CD4-positive, alpha-beta T cell treated with Interleukin-12 subunit alpha and Interleukin-12 subunit beta, for 1 hour (primary cell): ENCODE data around the gene FOXK1.
A peak's percentile ranks its signal among the peaks of the same experiment; 100 is the strongest.
"Not testable (repeated sequence)": the region's sequence is repeated elsewhere in the genome, so short reads cannot be mapped to it uniquely, and the experiment has no call there.

Source experiments
- DNase-seq: peaks from one replicate; pipeline ENCODE4 v3.0.0-alpha.2; 2020

Gene FOXK1

GRCh38 chr7:4667776-4668509, 14.2 kb upstream of the FOXK1 start:
- DNase-seq: no peak

DNA sequence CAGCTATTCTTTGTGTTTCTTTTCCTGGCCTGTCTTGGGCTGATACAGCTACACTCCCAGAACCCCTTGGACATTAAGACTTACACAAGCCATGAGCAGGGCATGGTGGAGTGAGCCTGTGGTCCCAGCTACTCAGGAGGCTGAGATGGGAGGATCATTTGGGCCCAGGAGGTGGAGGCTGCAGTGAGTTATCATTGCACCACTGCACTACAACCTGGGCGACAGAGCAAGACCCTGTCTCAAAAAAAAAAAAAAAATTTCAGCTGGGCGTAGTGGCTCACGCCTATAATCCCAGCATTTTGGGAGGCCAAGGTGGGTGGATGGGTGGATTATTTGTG, 13.6 kb upstream of the FOXK1 start:
- no peak for DNase-seq

DNA sequence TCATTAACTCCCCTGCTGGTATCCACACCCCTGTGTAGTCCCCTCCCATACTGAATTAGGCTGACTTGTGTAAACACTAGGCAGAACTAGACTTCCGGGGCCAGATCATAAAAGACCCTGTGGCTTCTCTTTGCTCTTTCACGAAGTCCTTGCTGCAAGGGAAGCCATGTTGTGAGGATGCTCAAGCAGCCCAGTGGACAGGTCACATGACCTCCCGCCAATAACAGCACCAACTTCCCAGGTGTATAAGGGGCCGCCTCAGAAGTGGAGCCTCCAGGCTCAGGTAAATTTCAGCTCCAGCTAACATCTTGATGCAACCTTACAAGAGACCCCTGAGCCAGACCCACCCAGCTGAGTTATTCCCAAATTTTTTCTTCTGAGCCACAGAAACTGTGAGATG, 11.3 kb upstream of the FOXK1 start:
- no peak for DNase-seq

DNA sequence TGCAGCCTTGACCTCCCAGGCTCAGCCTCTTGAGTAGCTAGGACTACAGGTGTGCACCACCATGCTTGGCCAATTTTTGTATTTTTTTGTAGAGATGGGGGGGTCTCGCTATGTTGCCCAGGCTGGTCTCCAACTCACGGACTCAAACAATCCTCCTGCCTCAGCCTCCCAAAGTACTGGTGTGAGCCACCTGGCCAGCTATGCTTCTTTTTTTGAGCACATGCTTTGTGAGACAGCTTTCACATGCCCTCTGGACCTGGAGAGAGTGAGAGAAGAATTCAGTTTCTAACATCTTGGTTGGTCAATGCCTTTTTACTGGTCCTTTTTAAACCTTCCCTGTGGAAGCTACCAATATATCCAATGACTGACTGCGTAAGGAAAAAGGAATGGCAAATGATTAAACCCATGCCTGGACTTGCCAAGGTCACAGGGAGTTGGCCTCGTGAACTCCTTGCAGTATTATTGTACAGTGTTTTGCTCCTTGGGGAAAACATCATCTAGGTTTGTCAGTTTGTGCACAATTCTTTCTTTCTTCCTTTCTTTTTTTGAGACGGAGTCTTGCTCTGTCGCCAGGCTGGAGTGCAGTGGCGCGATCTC, 6.2 kb upstream of the FOXK1 start:
- no peak for DNase-seq

- not testable (repeated sequence) for DNase-seq
Observed at GRCh38 chr7:4677518-4677917, 4.6 kb upstream of the FOXK1 start.

DNA sequence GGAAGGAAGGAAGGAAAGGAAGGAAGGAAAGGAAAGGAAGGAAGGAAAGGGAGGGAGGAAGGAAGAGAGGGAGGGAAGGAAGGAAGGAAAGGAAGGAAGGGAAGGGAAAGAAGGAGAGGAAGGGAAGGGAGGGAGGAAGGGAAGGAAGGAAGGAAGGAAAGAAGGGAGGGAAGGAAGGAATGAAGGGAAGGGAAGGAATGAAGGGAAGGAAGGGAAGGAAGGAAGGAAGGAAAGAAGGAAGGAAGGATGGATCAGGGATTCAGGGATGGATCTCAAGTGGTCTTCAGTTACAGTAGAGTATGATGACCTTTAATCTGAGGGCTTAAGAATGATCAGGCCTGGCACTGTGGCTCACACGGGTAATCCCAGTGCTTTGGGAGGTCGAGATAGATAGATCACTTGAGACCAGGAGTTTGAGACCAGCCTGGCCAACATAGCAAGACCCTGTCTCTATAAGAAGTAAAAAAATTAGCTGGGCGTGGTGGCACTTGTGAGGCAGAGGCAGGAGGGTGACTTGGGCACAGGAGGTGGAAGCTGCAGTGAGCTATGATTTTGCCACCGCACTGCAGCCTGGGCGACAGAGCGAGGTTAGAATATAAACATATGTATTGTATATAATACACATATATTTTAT, 760 bp upstream of the FOXK1 start:
- peak; percentile 14 for DNase-seq

DNA sequence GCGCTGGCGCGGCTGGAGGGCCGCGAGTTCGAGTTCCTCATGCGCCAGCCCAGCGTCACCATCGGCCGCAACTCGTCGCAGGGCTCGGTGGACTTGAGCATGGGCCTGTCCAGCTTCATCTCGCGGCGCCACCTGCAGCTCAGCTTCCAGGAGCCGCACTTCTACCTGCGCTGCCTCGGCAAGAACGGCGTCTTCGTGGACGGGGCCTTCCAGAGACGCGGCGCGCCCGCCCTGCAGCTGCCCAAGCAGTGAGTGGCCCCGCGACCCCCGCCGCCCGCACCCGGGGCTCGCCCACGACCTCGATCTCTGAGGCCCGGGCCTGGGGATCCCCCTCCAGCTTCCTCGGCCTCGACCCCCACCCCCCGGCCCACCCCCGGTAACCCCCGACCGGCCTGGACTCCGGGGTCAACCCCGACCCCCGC, 537 bp downstream of the FOXK1 start:
- peak; percentile 43 for DNase-seq

GRCh38 chr7:4683043-4683883, 1.2 kb downstream of the FOXK1 start:
- peak; percentile 32 for DNase-seq

GRCh38 chr7:4683884-4684565, 1.9 kb downstream of the FOXK1 start:
- peak; percentile 69 for DNase-seq

GRCh38 chr7:4684846-4685245, 2.8 kb downstream of the FOXK1 start:
- DNase-seq: no peak

DNA sequence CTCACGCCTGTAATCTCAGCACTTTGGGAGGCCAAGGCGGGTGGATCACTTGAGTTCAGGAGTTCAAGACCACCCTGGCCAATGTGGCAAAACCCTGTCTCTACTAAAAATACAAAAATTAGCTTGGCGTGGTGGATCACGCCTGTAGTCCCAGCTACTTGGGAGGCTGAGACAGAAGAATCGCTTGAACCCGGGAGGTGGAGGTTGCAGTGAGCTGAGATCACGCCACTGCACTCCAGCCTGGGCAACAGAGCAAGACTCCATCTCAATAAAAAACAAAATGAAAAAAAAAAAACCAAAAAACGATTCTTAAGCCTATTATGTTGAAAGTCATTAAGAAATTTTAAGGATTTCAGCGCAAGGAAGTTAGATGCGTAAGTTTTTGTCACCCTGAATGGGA, 3.6 kb downstream of the FOXK1 start:
- not testable (repeated sequence) for DNase-seq

DNA sequence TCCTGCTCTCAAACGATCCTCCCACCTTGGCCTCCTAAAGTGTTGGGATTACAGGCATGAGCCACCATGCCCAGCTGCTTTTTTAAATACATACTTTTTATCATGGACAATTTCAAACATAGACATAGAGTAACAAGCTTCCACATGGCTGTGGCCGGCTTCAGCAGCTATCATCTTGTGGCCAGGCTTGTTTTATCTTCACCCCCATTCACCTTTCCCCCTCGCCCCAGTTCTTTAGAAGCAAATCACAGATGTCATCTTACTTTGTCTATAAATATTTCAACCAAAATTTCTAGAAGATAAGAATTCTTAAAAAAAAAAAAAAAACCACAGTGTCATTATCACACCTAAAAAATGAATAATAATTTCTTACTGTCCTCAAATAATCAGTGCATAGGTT, 5.9 kb downstream of the FOXK1 start:
- DNase-seq: no peak

- DNase-seq: no peak
Observed at GRCh38 chr7:4689151-4689550, 7.1 kb downstream of the FOXK1 start.

- no peak for DNase-seq
Observed at GRCh38 chr7:4689668-4690067, 7.6 kb downstream of the FOXK1 start.

DNA sequence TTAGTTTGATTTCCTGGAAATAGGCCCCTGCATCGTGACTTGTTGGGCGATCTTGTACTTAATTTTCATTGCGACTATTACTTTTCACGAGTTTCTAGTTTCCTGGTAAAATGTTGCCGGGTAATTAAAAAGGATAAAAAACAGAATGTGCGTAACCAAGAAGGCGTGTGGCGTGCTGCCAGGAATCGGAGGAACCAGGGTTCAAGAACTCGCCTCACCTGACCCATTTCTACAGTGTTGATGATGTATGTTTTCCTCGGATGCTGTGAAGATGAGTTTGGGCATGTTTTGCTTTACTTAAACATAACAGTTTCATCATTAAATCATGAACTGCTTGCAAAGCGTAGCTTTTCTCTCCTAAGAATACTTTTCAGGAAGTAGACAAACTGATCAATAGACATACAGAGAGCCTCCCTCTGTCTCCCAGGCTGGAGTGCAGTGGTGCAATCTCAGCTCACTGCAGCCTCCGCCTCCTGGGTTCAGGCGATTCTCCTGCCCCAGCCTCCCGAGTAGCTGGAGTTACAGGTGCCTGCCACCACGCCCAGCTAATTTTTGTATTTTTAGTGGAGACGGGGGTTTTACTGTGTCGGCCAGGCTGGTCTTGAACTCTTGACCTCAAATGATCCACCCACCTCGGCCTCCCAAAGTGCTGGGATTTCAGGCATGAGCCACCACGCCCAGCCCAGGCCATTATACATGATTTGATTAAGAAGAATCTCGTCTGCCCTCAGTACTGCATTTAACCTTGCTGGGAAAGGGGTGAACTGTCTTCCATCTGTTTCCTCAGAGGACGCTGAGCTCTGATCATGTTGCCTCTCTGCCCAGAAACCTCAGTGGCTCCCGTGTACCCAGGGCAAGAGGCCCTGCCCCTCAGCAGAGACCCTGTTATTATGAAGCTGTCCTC, 9.1 kb downstream of the FOXK1 start:
- DNase-seq: no peak

DNA sequence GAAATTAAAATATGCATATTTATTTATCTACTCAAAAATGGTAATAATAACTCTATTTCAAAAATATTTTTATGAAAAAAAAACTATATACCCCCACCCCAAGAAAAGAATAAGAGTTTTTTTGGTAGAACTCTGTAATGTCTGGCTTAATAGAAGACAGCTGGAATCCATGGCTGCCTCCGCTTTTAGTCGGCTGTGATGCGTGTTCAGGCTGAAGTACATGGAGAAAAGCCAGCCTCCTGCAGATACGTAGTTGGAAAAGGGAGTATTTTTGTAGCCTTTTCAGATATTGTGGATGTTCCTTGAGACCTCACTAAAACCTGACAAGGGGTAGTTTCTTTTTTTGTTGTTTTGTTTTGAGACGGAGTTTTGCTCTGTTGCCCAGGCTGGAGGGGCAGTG, 10.0 kb downstream of the FOXK1 start:
- no peak for DNase-seq

DNA sequence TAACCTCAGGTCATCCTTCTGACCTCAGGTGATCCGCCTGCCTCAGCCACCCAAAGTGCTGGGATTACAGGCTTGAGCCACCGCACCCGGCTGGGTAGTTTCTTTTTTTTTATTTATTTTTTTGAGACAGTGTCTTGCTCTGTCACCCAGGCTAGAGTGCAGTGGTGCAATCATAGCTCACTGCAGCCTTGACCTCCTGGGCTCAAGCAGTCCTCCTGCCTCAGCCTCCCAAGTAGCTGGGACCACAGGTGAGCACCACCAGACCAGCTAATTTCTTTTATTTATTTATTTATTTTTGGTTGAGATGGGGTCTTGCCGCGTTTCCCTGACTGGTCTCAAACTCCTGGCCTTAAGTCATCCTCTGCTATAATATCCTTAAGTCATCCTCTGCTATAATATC, 10.5 kb downstream of the FOXK1 start:
- not testable (repeated sequence) for DNase-seq

- no peak for DNase-seq
Observed at GRCh38 chr7:4693152-4693551, 11.1 kb downstream of the FOXK1 start.

DNA sequence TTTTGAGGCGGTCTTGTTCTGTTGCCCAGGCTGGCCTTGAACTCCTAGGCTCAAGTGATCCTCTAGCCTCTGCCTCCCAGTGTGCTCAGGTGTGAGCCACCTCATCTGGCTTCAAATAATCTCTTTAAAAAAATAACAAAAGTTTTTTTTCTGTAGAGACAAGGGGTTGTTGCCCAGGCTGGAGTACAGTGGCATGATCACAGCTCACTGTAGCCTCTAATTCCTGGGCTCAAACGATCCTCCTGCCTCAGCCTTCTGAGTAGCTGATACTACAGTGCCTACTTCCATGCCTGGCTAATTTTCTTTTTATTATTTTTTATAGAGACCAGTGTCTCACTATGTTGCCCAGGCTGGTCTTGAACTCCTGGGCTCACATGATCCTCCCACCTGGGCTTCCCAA, 11.7 kb downstream of the FOXK1 start:
- DNase-seq: no peak

GRCh38 chr7:4694305-4694704, 12.2 kb downstream of the FOXK1 start:
- no peak for DNase-seq

- no peak for DNase-seq
Observed at GRCh38 chr7:4698707-4699275, 16.7 kb downstream of the FOXK1 start.

- no peak for DNase-seq
Observed at GRCh38 chr7:4699841-4700240, 17.7 kb downstream of the FOXK1 start.
